ENCODE data around the gene CYTH4. TPM values are rescaled to one million over a fixed set of nuclear protein-coding genes. Genes with fewer than 3 reads are reported as not detected.

CYTH4 gene
- total and polyA plus RNA-seq, 8 donors, result 1.9 to 77.0 (median 6.0) TPM; not detected in 1

GRCh38 chr22:37290737-37291136, 8.4 kb downstream of the CYTH4 start:
- WGBS, 5 donors, result 49 to 74% (median 55%) methylated on average over 7 of the region's 7 CpGs
- intact Hi-C loops (cut with DNase I; ENCODE audit: low total_unique reads), result no loop called here
- no peak for TF ChIP-seq POLR2A (IDR thresholded peaks at IDR 0.05)
- no peak for TF ChIP-seq CTCF (IDR thresholded peaks at IDR 0.05)
- TF ChIP-seq POLR2AphosphoS5 (IDR thresholded peaks at IDR 0.05), result no peak
- no peak for TF ChIP-seq EP300 (IDR thresholded peaks at IDR 0.05)
- Histone ChIP-seq H3K4me3 (no peak overlapping the region), H3K27me3 (peaks cover 0 to 47% (median 12%) of the 10 kb centered on the region in 3 donors), H3K27ac (no peak overlapping the region), H3K9me3 (peaks cover 0 to 2% (median 0%) of the 10 kb centered on the region in 4 donors), H3K4me1 (peaks cover 0 to 27% (median 2%) of the 10 kb centered on the region in 4 donors), H3K36me3 (peaks cover 0 to 20% (median 5%) of the 10 kb centered on the region in 4 donors)
- DNase-seq, result no peak

DNA sequence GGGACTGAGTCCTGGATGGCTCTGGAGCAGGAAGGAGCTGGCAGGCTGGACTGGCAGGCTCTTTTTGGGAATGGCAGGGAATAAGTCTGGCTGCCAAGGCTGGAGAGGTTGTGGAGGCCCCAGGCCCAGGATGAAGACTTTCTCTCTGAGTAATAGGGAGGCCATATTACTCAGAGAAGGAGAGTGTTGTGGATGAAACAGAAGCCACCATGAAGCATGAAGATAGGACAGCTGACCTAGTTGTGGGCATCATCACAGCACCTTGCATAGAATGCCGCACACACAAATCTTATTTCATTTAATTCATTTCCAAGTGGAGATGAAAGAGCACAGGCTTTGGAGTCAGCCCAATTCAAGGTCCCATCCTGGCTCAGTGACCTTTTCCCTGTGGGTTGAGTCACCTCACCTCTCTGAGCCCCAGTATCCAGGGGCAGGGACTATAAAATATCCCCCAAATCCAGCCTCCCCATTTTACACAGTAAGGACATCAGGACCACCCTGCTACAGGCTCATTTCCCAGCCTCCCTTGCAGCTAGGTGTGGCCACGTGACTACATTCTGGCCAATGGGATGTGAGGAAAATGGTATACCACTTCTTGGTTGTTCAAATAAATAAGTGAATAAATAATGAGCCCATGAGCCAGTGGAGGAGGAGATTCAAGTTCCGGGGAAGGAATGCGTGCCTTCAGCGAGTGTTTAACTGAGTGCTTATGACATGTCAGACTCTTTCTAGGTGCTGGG, 9.4 kb downstream of the CYTH4 start:
- no peak for DNase-seq
- TF ChIP-seq POLR2AphosphoS5 (IDR thresholded peaks at IDR 0.05) (no peak), EP300 (IDR thresholded peaks at IDR 0.05) (no peak), POLR2A (IDR thresholded peaks at IDR 0.05) (no peak), CTCF (IDR thresholded peaks at IDR 0.05) (no peak)
- WGBS, 5 donors, result 89 to 98% (median 95%) methylated on average over 5 of the region's 5 CpGs
- Histone ChIP-seq H3K4me3 (no peak overlapping the region), H3K9me3 (peaks cover 0 to 2% (median 0%) of the 10 kb centered on the region in 4 donors), H3K4me1 (peaks cover 0 to 18% (median 0%) of the 10 kb centered on the region in 4 donors), H3K27ac (no peak overlapping the region), H3K36me3 (peaks cover 0 to 29% (median 10%) of the 10 kb centered on the region in 4 donors), H3K27me3 (peaks cover 0 to 37% (median 12%) of the 10 kb centered on the region in 3 donors)
- intact Hi-C loops (cut with DNase I; ENCODE audit: low total_unique reads), result no loop called here

DNA sequence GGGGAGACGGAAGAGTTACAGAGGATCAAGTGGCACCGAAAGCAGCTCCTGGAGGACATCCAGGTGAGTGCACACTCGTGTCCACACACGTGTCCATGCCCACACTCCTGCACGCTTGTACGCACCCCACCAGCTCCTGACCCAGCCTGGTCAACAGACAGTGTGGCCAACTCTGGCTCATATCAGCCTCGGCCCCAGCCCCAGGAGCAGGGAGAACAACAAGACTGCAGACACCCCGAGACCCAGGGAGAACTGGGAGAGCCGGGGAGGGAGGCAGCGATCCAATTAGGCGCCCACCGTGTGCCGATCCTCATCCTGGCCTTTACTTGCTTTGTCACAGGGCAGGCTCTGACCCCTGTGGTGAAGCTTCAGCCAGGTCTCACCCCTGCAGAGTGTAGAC, 10.3 kb downstream of the CYTH4 start:
- Histone ChIP-seq H3K27ac (no peak overlapping the region), H3K27me3 (peaks cover 0 to 29% (median 12%) of the 10 kb centered on the region in 3 donors), H3K4me1 (peaks cover 0 to 18% (median 0%) of the 10 kb centered on the region in 4 donors), H3K36me3 (peaks cover 0 to 26% (median 13%) of the 10 kb centered on the region in 4 donors), H3K9me3 (peaks cover 0 to 2% (median 0%) of the 10 kb centered on the region in 4 donors), H3K4me3 (no peak overlapping the region)
- no peak for TF ChIP-seq EP300 (IDR thresholded peaks at IDR 0.05)
- no peak for TF ChIP-seq POLR2AphosphoS5 (IDR thresholded peaks at IDR 0.05)
- no peak for TF ChIP-seq POLR2A (IDR thresholded peaks at IDR 0.05)
- TF ChIP-seq CTCF (IDR thresholded peaks at IDR 0.05), result no peak
- no peak for DNase-seq
- intact Hi-C loops (cut with DNase I; ENCODE audit: low total_unique reads), result no loop called here
- 65 to 81% (median 76%) methylated on average over 13 of the region's 13 CpGs for WGBS, 5 donors

- Histone ChIP-seq H3K27ac (no peak overlapping the region), H3K9me3 (peaks cover 0 to 2% (median 0%) of the 10 kb centered on the region in 4 donors), H3K4me1 (peaks cover 0 to 22% (median 0%) of the 10 kb centered on the region in 4 donors), H3K27me3 (peaks cover 0 to 29% (median 12%) of the 10 kb centered on the region in 3 donors), H3K4me3 (no peak overlapping the region), H3K36me3 (peaks cover 0 to 26% (median 13%) of the 10 kb centered on the region in 4 donors)
- intact Hi-C loops (cut with DNase I; ENCODE audit: low total_unique reads), result no loop called here
- no peak for DNase-seq
- 72 to 89% (median 77%) methylated on average over 3 of the region's 3 CpGs for WGBS, 5 donors
- TF ChIP-seq POLR2AphosphoS5 (IDR thresholded peaks at IDR 0.05) (no peak), CTCF (IDR thresholded peaks at IDR 0.05) (no peak)
Measured at GRCh38 chr22:37293172-37293571, 10.9 kb downstream of the CYTH4 start.

All from stomach (tissue), 9 donors.